IPS-NIHi11 (cell line): ENCODE data around the gene KCND1.

Experiments used
- DNase-seq: peaks from one replicate; pipeline ENCODE4 v3.0.0; 2012; ENCODE audit warnings: mixed read lengths, low spot score

The KCND1 gene

DNA sequence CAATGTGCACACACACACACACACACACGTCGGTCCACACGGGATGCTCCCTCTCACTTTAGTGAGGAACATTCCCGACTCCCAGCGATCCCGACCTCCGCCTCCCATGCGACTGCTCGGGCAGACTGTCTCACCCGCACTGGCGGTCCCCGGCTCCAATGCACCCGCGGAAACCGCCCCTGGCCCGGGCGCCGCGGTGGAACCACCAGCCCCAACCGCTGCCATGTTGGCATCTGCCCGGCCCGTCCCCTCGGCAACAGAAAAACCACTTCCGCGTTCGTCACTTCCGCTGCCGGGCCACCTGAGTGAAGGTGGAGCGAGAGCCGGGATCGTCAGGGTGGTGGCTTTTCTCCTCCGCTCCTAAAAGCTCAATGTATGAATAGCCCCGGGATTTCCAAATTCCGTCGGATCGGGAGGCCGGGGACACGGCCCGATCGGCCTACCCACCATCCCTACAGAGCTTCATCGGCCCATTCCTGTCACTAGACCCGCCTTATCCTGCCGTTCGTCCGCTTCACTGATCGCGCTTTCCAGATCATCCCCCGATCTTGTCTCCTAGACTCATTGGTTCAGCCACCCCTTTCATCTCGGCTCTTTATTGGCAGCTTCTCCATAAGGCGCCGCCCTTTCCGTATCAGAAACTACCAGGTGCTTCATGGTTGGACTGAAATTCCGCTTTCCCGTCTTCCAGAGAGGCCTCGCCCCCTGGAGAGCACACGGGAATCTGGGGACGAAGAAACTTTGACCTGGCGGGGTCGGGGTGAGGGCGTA is 60.0 kb downstream of the KCND1 start, which contains the start of gene SLC35A2:
SLC35A2 (minus strand) TSS at position 235 of the 771 bp plus-strand sequence; CDS start at position 225, 10 bp downstream.
- peak; percentile 73 for DNase-seq
